Adrenal gland (tissue), 5 donors: ENCODE results near the gene HSPA1B.

Experiments used
- POLR2A ChIP-seq, 2 donors: fragments of 450-650 bp; IDR thresholded peaks; one replicate each; pipeline ENCODE4 v1.6.1; 2017; ENCODE audit warnings: antibody characterized with exemption in 2 of 2, mild to moderate bottlenecking in 2 of 2, moderate library complexity in 1 of 2
- TF ChIP-seq, protein P1 (sequence below), 6 experiments: fragments of 450-650 bp in 4 of 6; fragments of 200-600 bp in 2 of 6; sonication (generic) in 1 of 6; IDR thresholded peaks; 1 replicate in 5 of 6; 2 replicates in 1 of 6; pipeline versions ENCODE4 v1.5.1 to v1.8.0; 2016 to 2021; ENCODE audit warnings: antibody characterized with exemption in 6 of 6, mild to moderate bottlenecking in 2 of 6, moderate library complexity in 1 of 6
- donor health status: DM: no; HTN: no; CAD: no.

DNA sequence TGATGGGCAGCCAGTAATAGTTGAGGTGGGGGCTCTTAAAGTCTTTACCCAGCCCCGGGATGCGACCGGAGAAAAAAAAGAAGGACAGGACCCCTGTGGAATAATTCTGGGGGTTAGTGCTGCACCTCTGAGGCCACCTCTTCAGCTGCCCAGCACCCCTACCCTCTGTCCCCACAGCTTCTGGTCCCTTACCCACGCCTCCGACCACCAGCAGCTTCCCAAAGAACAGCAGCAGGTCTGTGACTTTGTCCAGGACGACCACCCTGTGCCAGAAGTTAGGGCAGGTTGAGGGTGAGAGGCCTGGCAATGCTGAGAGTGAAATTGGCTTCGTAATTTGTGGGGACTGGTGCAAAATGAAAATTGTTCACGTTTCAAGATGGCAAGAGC is 37.3 kb downstream of the HSPA1B start:
- TF ChIP-seq, protein P1, sequence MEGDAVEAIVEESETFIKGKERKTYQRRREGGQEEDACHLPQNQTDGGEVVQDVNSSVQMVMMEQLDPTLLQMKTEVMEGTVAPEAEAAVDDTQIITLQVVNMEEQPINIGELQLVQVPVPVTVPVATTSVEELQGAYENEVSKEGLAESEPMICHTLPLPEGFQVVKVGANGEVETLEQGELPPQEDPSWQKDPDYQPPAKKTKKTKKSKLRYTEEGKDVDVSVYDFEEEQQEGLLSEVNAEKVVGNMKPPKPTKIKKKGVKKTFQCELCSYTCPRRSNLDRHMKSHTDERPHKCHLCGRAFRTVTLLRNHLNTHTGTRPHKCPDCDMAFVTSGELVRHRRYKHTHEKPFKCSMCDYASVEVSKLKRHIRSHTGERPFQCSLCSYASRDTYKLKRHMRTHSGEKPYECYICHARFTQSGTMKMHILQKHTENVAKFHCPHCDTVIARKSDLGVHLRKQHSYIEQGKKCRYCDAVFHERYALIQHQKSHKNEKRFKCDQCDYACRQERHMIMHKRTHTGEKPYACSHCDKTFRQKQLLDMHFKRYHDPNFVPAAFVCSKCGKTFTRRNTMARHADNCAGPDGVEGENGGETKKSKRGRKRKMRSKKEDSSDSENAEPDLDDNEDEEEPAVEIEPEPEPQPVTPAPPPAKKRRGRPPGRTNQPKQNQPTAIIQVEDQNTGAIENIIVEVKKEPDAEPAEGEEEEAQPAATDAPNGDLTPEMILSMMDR (IDR thresholded peaks at IDR 0.05), result no peak
- TF ChIP-seq POLR2A (IDR thresholded peaks at IDR 0.05), result no peak
